Vagina (tissue), 2 donors: ENCODE data around the gene PPP2R5D.
"Not testable (repeated sequence)": the region's sequence is repeated elsewhere in the genome, so short reads cannot be mapped to it uniquely, and the experiment has no call there.

Source experiments
- CTCF ChIP-seq, 3 experiments: fragments of 450-650 bp in 2 of 3; fragments of 200-600 bp in 1 of 3; sonication (generic) in 1 of 3; IDR thresholded peaks; one replicate each; pipeline ENCODE4 v1.5.1; 2017 to 2019; ENCODE audit warnings: antibody characterized with exemption in 3 of 3, mild to moderate bottlenecking in 2 of 3, moderate library complexity in 2 of 3
- POLR2A ChIP-seq, 2 donors: fragments of 450-650 bp; IDR thresholded peaks; one replicate each; pipeline ENCODE4 v1.6.1; 2017; ENCODE audit warnings: antibody characterized with exemption in 2 of 2, mild to moderate bottlenecking in 2 of 2, moderate library complexity in 2 of 2
- POLR2AphosphoS5 ChIP-seq, 2 donors: sonication (generic); formaldehyde crosslinking; IDR thresholded peaks; one replicate each; pipeline ENCODE4 v1.9.0; 2017; ENCODE audit warnings: antibody characterized with exemption in 2 of 2, mild to moderate bottlenecking in 2 of 2, low read depth in 1 of 2; ENCODE audit not compliant: insufficient read depth in 1 of 2

GRCh38 chr6:42954405-42954804 lies 30.0 kb upstream of the PPP2R5D start:
- TF ChIP-seq POLR2A (IDR thresholded peaks at IDR 0.05); POLR2AphosphoS5 (IDR thresholded peaks at IDR 0.05; ENCODE audit: insufficient read depth in 1 of 2, low read depth in 1 of 2); CTCF (IDR thresholded peaks at IDR 0.05): not testable (repeated sequence)
